ENCODE results near the gene PCDH9.
"Not testable (repeated sequence)": the region's sequence is repeated elsewhere in the genome, so short reads cannot be mapped to it uniquely, and the experiment has no call there.

PCDH9 gene

GRCh38 chr13:66259426-66259825 is 970.7 kb downstream of the PCDH9 start:
- 99% methylated on average over 15 of the region's 17 CpGs for WGBS

More at GRCh38 chr13:66259426-66259825, 970.7 kb downstream of the PCDH9 start:
- not testable (repeated sequence) for H3K27ac ChIP-seq (ENCODE audit: low read depth, low read length); H3K4me1 ChIP-seq (ENCODE audit: insufficient read depth, low read length); H3K27me3 ChIP-seq (ENCODE audit: insufficient read depth, low read length); H3K4me3 ChIP-seq (ENCODE audit: low read length); H3K36me3 ChIP-seq (ENCODE audit: insufficient read depth, low read length); H3K9ac ChIP-seq (ENCODE audit: low read depth, low read length)
- H3K9me3 ChIP-seq (ENCODE audit: insufficient read depth, low read depth, low read length): peaks cover 13% of the 10 kb centered on the region

Measured in HUES64 (cell line).